BLaER1 treated with 17β-estradiol and CSF1 and Interleukin-3, amounts not matched to agents 10 nM and 100 nM (cell line): Measurements from ENCODE around the gene ALDH1A2.

ENCODE experiments used
- H3K27ac ChIP-seq, 11 experiments: shearing (Covaris generic); formaldehyde crosslinking; 2 replicates each; pipeline ENCODE4 v1.8.1; 2022
- H3K27me3 ChIP-seq, 11 experiments: shearing (Covaris generic); formaldehyde crosslinking; 2 replicates each; pipeline ENCODE4 v1.8.1; 2022
- H3K36me3 ChIP-seq, 11 experiments: shearing (Covaris generic); formaldehyde crosslinking; 2 replicates each; pipeline ENCODE4 v1.8.1; 2022
- H3K4me1 ChIP-seq, 10 experiments: shearing (Covaris generic); formaldehyde crosslinking; 2 replicates each; pipeline ENCODE4 v1.8.1; 2022
- H3K4me2 ChIP-seq, 11 experiments: shearing (Covaris generic); formaldehyde crosslinking; 2 replicates each; pipeline ENCODE4 v1.8.1; 2022
- H3K4me3 ChIP-seq, 10 experiments: shearing (Covaris generic); formaldehyde crosslinking; 2 replicates each; pipeline ENCODE4 v1.8.1; 2022
- H3K9ac ChIP-seq, 11 experiments: shearing (Covaris generic); formaldehyde crosslinking; 2 replicates each; pipeline ENCODE4 v1.8.1; 2022
- H3K9me3 ChIP-seq, 11 experiments: shearing (Covaris generic); formaldehyde crosslinking; replicated peaks in 1 of 11; 2 replicates each; pipeline ENCODE4 v1.8.1; 2022
- H4K20me1 ChIP-seq, 11 experiments: shearing (Covaris generic); formaldehyde crosslinking; 2 replicates each; pipeline ENCODE4 v1.8.1; 2022
- Cebpa-rat ChIP-seq, 11 experiments: shearing (Covaris generic); IDR thresholded peaks; 2 replicates each; pipeline ENCODE4 v1.8.1; 2022

Gene ALDH1A2

GRCh38 chr15:58077427-58077826, 11.9 kb upstream of the ALDH1A2 start:
- Histone ChIP-seq H3K9me3 (no peaks in the 10 kb centered on the region), H3K36me3 (no peaks in the 10 kb centered on the region), H3K4me1 (peaks cover 0 to 29% (median 0%) of the 10 kb centered on the region in 10 experiments; a peak in 4 of 20 replicates), H3K9ac (no peak overlapping the region), H3K4me3 (no peak overlapping the region), H3K27me3 (no peaks in the 10 kb centered on the region), H4K20me1 (no peaks in the 10 kb centered on the region), H3K4me2 (peak overlapping the region in 2 of 11 experiments; percentile 44 to 45; a peak in 4 of 22 replicates), H3K27ac (no peak overlapping the region)
- no peak for TF ChIP-seq Cebpa-rat (IDR thresholded peaks at IDR 0.05)

- H3K27me3 ChIP-seq, result no peaks in the 10 kb centered on the region
- H3K4me3 ChIP-seq, result no peak overlapping the region
- peaks cover 0 to 45% (median 0%) of the 10 kb centered on the region in 10 experiments; a peak in 5 of 20 replicates for H3K4me1 ChIP-seq
- H3K9ac ChIP-seq, result no peak overlapping the region
- H3K36me3 ChIP-seq, result no peaks in the 10 kb centered on the region
- no peak overlapping the region for H3K4me2 ChIP-seq
- H3K9me3 ChIP-seq, result no peaks in the 10 kb centered on the region
- H4K20me1 ChIP-seq, result no peaks in the 10 kb centered on the region
- H3K27ac ChIP-seq, result no peak overlapping the region
- no peak for TF ChIP-seq Cebpa-rat (IDR thresholded peaks at IDR 0.05)
These were observed 8.9 kb upstream of the ALDH1A2 start for GRCh38 chr15:58074452-58074851.

- no peak overlapping the region for H3K4me3 ChIP-seq
- H3K9ac ChIP-seq, result no peak overlapping the region
- H3K36me3 ChIP-seq, result no peaks in the 10 kb centered on the region
- H4K20me1 ChIP-seq, result no peaks in the 10 kb centered on the region
- peak overlapping the region in 2 of 11 experiments; percentile 40 to 43; a peak in 4 of 22 replicates for H3K4me2 ChIP-seq
- H3K27me3 ChIP-seq, result peaks cover 0 to 12% (median 9%) of the 10 kb centered on the region in 11 experiments; a peak in 16 of 22 replicates
- H3K4me1 ChIP-seq, result peaks cover 0 to 21% (median 0%) of the 10 kb centered on the region in 10 experiments; a peak in 5 of 20 replicates
- H3K27ac ChIP-seq, result no peak overlapping the region
- H3K9me3 ChIP-seq, result peaks cover 8 to 12% (median 11%) of the 10 kb centered on the region in 11 experiments
- no peak for TF ChIP-seq Cebpa-rat (IDR thresholded peaks at IDR 0.05)
These were observed 5.4 kb upstream of the ALDH1A2 start for GRCh38 chr15:58070801-58071418.

- H3K9me3 ChIP-seq, result peaks cover 22 to 31% (median 25%) of the 10 kb centered on the region in 11 experiments
- H4K20me1 ChIP-seq, result no peaks in the 10 kb centered on the region
- H3K36me3 ChIP-seq, result no peaks in the 10 kb centered on the region; a peak in 1 of 22 replicates
- peaks cover 0 to 25% (median 16%) of the 10 kb centered on the region in 11 experiments; a peak in 17 of 22 replicates for H3K27me3 ChIP-seq
- peaks cover 0 to 21% (median 0%) of the 10 kb centered on the region in 10 experiments; a peak in 5 of 20 replicates for H3K4me1 ChIP-seq
- H3K27ac ChIP-seq, result no peak overlapping the region
- 0 out of 22 replicates have a peak, but pooled peaks of 1 of the 11 experiments have one; percentile 17 for TF ChIP-seq Cebpa-rat (IDR thresholded peaks at IDR 0.05)
- H3K4me2 ChIP-seq, result no peak overlapping the region
- no peak overlapping the region for H3K4me3 ChIP-seq
- H3K9ac ChIP-seq, result no peak overlapping the region
These were observed 3.5 kb upstream of the ALDH1A2 start for GRCh38 chr15:58069008-58069407.

GRCh38 chr15:58066042-58066867, 744 bp upstream of the ALDH1A2 start:
- Histone ChIP-seq H3K27me3 (peaks cover 0 to 32% (median 16%) of the 10 kb centered on the region in 11 experiments; a peak in 17 of 22 replicates), H3K9ac (no peak overlapping the region), H3K9me3 (peaks cover 22 to 32% (median 25%) of the 10 kb centered on the region in 11 experiments), H3K4me1 (peaks cover 0 to 6% (median 0%) of the 10 kb centered on the region in 10 experiments; a peak in 4 of 20 replicates), H3K4me2 (no peak overlapping the region), H3K36me3 (no peaks in the 10 kb centered on the region; a peak in 1 of 22 replicates), H3K27ac (no peak overlapping the region), H3K4me3 (no peak overlapping the region), H4K20me1 (no peaks in the 10 kb centered on the region)
- no peak for TF ChIP-seq Cebpa-rat (IDR thresholded peaks at IDR 0.05)

- TF ChIP-seq Cebpa-rat (IDR thresholded peaks at IDR 0.05), result no peak
- Histone ChIP-seq H3K4me2 (no peak overlapping the region), H3K36me3 (no peaks in the 10 kb centered on the region; a peak in 1 of 22 replicates), H3K9me3 (peaks cover 22 to 32% (median 25%) of the 10 kb centered on the region in 11 experiments), H3K4me3 (0 out of 20 replicates have a peak overlapping the region, but pooled peaks of 1 of the 10 experiments have one; percentile 3), H3K9ac (no peak overlapping the region), H3K27ac (no peak overlapping the region), H3K27me3 (peaks cover 0 to 32% (median 16%) of the 10 kb centered on the region in 11 experiments; a peak in 17 of 22 replicates), H3K4me1 (no peaks in the 10 kb centered on the region), H4K20me1 (no peaks in the 10 kb centered on the region)
These were observed 499 bp downstream of the ALDH1A2 start for GRCh38 chr15:58064980-58065444.

GRCh38 chr15:58064082-58064979, 1.2 kb downstream of the ALDH1A2 start:
- Histone ChIP-seq H3K9ac (no peak overlapping the region), H3K4me1 (no peaks in the 10 kb centered on the region), H3K4me2 (no peak overlapping the region), H3K27ac (no peak overlapping the region), H4K20me1 (no peaks in the 10 kb centered on the region), H3K4me3 (no peak overlapping the region), H3K9me3 (peaks cover 22 to 32% (median 25%) of the 10 kb centered on the region in 11 experiments), H3K36me3 (no peaks in the 10 kb centered on the region; a peak in 1 of 22 replicates), H3K27me3 (peaks cover 0 to 32% (median 16%) of the 10 kb centered on the region in 11 experiments; a peak in 17 of 22 replicates)
- TF ChIP-seq Cebpa-rat (IDR thresholded peaks at IDR 0.05), result no peak

- no peak overlapping the region for H3K9ac ChIP-seq
- H3K36me3 ChIP-seq, result no peaks in the 10 kb centered on the region; a peak in 1 of 22 replicates
- no peak overlapping the region for H3K4me2 ChIP-seq
- H3K4me3 ChIP-seq, result no peak overlapping the region
- no peak for TF ChIP-seq Cebpa-rat (IDR thresholded peaks at IDR 0.05)
- H3K27ac ChIP-seq, result no peak overlapping the region
- no peaks in the 10 kb centered on the region for H3K4me1 ChIP-seq
- peaks cover 0 to 32% (median 16%) of the 10 kb centered on the region in 11 experiments; a peak in 17 of 22 replicates for H3K27me3 ChIP-seq
- H3K9me3 ChIP-seq, result peaks cover 22 to 32% (median 25%) of the 10 kb centered on the region in 11 experiments
- H4K20me1 ChIP-seq, result no peaks in the 10 kb centered on the region
These were observed 1.9 kb downstream of the ALDH1A2 start for GRCh38 chr15:58063614-58064013.
